Kasumi-1 (cell line): ENCODE measurements around the gene HAO1.
"Not testable (repeated sequence)": the region's sequence is repeated elsewhere in the genome, so short reads cannot be mapped to it uniquely, and the experiment has no call there.

Experiments
- DNase-seq, 2 experiments: peaks; one replicate each; lab custom pipeline; 2025; lab: John Stamatoyannopoulos, UW

The HAO1 gene

GRCh38 chr20:7855545-7855944 is 84.7 kb downstream of the HAO1 start:
- no peak for DNase-seq

GRCh38 chr20:7853493-7853892 is 86.8 kb downstream of the HAO1 start:
- DNase-seq = no peak

- no peak for DNase-seq
Measured at GRCh38 chr20:7850775-7851490, 89.3 kb downstream of the HAO1 start.

- no peak for DNase-seq
Measured at GRCh38 chr20:7849675-7850074, 90.6 kb downstream of the HAO1 start.

GRCh38 chr20:7848351-7848750 is 91.9 kb downstream of the HAO1 start:
- no peak for DNase-seq

GRCh38 chr20:7843613-7844012 is 96.6 kb downstream of the HAO1 start:
- DNase-seq = no peak

- no peak for DNase-seq
Measured at GRCh38 chr20:7841971-7842310, 98.3 kb downstream of the HAO1 start.

- no peak for DNase-seq
Measured at GRCh38 chr20:7841291-7841970, 98.8 kb downstream of the HAO1 start.

- DNase-seq = no peak
Measured at GRCh38 chr20:7836076-7836475, 104.2 kb downstream of the HAO1 start.

- not testable (repeated sequence) for DNase-seq
Measured at GRCh38 chr20:7834441-7834840, 105.8 kb downstream of the HAO1 start.
